Activated CD8-positive, alpha-beta memory T cell treated with anti-CD3 and anti-CD28 coated beads, Interleukin-2, amount 50 U/mL, for 4 hours (primary cell): Measurements from ENCODE around the gene HHAT.

Experiments used
- DNase-seq: peaks from one replicate; pipeline ENCODE4 v3.0.0-alpha.2; 2020

HHAT gene

DNA sequence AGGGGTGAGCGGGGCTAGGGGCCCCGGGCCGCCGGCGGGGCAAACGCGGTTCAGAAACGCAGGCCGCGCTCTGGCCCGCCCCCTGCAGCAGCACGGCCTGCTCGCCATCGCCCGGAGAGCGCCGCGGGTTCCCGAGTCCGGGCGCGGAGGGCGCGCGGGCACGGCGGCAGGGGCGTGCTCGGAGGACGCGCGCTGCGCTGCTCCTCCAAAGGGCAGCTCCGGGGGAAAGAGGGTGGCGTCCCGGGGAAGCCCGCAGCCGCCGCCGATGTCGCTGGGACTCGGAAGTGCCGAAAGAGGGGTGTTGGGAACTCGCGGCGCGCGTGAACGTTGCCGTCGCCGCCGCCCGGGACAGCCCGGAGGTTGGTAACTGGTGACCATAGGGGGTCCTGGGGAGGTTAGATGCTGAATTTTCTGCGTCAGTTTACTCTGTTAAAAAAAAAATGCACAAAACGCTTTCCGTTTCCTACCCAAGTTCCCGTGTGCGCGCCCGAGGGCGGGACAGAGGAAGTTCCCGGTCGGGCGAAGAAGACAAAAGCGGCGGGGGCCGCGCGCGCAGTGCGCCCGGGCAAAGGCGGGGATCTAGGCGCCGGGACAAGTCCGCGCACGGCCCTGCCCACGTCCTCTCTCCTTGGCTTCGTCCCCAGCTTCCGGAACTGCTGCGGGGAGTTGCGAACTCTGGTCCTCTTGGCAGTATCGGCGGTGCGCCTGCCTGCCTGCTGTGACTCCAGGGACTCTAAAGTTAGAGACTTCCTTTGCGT, at the start of gene HHAT:
TSS of gene HHAT (plus strand) at position 157 of the 758 bp plus-strand sequence. CDS start 20,074 bp downstream, outside the sequence.
- peak; percentile 53 for DNase-seq

DNA sequence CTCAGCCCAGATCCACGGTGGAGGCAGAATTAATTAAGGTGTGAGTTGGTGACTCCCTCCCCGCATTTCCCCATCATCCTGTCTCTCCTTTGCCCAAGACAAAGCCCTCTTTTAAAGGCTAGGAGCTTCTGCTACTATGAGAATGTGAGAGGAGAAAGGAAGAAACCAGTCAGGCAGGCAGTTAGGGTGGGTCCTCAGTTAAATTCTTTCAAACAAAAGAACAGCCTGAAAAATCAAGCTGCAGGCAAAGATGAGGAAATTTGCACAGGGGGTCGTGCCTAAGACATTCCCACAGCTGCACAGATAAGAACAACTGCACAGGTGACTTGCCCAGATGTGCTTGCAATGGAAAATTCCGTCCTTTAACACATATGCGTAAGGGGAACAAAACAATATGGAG, 48.5 kb upstream of the HHAT start:
- DNase-seq: no peak

DNA sequence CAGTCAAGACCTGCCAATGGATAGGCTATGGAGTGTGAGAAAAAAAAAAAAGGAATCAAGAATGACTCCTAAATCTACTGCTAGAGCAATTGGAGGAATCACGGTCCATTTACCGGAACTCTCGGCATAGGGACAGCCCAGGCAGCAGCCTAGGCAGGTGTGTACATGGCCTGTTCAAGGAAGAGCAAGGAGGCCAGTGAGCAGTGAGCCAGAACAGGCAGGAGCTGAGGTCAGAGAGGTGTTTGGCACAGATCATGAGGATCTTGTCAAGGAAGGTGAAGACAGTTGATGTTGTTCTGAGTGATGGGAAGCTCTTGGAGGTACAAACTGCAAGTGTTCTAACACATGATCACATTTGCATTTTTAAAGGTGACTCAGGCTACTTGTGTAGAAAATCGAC, 40.6 kb upstream of the HHAT start:
- no peak for DNase-seq

DNA sequence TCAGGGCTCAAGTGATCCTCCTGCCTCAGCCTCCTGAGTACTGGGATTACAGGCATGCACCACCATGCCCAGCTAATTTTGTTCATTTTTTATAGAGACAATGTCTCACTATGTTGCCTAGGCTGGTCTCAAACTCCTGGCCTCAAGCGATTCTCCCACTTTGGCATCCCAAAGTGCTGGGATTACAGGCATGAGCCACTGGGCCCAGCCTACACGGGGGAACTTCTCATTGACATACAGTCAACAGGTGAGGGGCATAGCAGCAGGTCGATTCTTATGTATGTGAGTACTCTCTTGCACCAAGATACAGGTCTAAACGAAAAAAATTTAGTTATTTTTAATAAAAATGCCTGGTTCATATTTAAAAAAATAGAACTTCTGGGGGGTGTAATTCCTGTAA, 39.5 kb upstream of the HHAT start:
- no peak for DNase-seq

DNA sequence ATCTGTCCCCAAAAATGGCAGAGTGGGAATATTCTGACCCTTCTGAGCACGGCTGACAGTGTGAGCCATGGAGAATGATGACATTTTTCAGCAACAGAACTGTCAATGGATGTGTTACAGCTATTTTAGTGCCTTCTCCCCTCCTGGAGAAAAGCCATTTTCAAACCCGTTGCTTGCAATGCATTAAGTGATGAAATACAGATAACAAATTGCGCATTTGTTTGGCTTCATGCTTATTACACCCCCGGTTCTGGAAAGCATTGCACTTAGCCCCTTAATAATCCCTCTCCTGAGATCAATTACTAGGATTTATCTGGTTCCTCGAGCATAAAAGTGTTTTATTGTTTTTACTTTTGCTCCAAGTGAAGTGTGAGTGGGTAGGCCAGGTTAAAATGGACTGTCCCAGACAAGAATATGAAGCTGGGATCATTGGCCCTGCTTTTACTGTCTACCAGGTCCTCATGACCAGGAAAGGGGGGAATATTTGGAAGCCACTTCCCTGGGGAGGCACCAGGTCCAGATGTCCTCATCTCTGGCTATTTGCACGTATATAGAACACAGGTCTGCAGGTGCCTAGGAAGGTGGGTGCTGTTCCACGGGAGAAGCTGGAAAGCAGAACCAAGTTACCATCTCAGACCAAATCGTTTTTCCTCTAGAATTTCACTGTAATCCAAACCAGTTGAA, 37.5 kb upstream of the HHAT start:
- DNase-seq: no peak

DNA sequence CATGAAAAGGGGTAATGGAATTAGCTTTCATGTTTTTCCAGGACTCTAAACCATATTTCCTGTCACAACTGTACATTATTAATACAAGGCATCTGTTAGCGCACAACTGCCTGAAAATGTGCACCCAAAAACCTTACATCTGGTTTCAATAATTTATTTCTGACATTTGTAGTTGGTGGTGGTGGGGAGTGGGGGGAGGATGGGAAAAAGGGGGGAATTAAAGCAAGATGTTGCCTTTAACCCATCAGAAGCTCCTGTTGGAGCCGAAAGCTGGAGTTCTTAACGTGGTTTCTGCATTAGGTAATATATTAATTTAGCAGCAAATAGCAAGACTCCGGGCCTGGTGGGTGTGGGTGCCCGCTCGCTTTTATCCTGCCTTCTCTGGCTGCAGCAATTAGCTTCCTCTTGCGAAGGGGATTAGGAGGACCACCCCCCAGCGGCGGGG, 36.9 kb upstream of the HHAT start:
- no peak for DNase-seq

DNA sequence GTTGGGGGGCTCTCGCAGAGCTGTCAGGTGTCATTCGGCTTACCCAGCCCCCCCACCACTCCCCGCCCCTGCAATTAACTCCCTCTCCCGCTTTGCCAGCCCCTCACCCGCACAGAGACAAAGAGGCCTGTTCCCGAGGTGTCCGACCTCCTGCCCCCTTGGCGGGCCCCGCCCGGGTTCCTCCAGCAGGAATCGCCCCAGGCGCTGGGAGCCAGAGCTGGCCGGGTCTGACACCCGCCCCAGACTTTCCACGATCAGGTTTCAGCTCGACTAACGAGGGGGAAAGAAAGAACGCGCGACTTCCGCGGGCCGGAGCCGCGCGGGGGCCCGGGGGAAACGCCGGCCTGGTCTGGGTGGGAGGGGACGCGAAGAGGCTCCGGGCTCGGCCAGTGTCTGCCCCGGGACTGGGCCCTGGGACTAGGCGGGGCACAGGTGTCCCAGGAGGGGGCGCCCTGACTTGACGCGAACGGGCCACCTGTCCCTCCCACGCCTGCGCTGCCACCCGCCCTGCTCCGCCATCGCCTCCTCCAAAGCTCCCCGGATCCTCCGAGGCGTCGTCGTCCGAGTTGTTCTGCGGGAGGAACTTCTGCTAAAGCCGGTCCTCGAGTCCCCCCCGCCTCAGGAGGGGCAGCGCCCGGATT, 36.4 kb upstream of the HHAT start:
- DNase-seq: peak; percentile 43

DNA sequence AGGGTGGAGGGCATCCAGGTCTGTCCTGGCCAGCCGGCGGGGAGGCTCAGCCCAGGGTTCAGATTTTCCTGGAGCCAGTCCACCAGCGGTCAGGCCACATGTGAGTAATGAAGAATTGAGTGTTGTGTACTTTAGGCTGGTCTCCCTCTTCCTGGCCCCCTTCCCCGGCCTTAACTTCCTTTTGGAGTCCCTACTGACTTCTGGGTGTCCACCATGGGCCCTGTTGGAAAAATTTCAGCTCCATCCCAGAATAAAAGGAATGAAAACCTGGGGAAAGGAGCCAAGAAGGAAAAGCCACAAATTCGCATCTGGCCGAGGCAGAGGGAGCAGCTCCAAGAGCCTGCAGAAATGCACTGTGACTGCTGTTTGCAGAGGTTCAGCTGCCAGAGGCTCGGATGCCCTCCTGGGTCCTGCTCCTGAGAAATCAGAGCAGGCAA, 35.5 kb upstream of the HHAT start:
- DNase-seq: no peak

DNA sequence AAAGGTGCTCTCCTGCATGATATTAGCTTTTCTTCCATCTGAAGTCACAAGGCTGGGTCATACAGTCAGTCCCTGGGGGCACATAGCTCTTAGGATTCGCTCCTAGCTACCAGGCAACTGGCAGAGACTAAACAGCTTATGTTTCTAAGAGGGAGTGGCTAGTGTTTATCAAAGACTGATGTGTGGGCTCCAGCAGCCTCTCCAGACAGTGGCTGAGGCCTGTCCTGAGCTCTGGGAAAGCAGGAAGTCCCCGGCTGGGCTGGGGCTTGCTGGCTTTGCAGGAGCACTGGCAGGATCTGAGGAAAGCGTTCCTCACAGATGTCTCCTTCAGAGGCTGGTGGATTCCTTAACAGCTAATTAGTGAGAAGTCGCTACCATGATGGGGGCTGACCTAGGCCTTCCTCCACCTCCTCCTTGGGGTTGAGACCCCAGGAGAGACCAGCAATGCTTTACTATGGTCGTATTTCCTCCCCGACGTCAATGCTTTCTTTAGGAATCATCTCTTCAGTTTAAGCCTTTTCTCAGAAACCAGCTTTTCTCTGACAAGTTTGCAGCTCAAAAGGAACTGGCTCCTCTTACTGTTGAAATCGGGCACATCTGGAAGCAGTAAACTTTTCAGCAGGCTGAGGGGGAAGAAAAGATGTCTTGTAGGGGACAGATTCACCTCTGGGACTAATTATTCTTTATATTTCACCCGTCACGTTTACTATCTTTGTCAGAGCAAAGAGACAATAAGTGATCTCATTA, 33.5 kb upstream of the HHAT start:
- DNase-seq: no peak

DNA sequence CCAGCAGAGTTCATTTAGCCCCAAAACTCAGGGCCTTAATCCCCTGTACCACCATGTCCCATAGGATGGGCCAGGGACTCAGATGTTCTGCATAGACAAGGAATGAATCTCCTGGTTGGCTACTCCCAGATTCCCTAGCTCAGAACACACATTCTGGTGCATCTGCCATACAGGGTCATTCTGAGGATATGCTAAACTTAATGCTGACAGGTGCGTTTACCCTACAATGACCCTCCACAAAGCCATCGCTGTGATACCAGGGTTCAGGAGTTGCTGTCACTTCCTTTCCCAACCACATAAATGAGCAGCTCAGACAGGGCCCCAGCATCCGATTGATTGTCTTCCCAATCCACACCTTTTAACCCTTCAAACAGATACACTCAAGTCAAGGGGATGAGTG, 32.0 kb upstream of the HHAT start:
- DNase-seq: no peak

DNA sequence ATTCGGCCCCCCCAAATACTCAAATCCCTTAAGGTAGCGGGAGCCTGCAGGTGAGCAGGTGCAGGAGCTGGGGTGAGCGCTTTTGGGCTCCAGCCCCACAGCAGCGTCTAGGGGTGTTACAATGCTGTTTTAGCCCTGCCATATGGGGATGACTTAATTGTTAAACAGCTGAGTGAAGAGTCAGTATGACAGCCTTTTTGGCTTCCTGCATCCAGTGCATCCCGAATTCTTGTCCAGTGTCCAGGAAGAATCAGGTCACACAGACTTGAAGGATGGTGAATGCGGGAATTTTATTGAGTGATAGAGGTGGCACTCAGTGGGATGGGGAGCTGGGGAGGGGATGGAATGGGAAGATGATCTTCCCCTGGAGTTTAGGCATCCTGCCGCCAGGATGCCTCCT, 30.4 kb upstream of the HHAT start:
- DNase-seq: no peak

DNA sequence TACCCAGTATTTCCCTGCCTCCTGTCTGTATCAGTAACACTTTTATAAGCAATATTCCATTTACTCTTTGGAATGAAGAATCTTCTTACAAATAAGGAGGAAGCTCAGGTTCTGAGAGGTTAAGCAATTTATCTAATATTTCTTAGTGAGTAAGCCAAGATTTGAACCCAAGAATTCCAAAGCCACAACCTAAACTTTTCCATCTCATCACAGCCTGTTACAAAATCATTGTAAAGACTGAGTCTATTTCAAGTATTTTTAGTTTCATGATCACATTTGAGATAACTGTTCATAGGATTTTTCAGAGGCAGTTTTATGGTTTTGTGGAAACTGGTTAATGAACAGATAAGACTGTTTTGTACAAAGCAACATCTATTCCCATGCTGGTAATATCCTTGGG, 29.8 kb upstream of the HHAT start:
- DNase-seq: no peak

DNA sequence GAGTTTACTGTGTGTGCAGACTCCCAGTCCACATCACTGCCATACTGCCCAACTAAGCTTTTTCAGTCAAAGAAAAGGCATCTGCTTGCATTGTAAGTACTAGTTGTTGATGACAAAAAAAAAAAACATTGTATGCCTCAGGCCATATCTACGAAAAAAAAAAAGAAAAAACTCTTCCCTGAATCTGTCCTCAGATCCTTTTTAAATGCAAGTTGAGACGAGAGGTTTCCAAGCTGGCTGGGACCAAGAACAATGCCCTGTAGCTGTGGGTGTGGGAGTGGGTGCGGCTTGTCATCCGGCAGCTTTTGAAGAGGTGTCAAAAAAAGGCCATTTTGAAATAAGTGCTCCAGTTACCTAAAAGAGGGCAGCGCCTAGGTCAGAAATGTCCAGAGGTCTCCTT, 29.2 kb upstream of the HHAT start:
- DNase-seq: no peak

DNA sequence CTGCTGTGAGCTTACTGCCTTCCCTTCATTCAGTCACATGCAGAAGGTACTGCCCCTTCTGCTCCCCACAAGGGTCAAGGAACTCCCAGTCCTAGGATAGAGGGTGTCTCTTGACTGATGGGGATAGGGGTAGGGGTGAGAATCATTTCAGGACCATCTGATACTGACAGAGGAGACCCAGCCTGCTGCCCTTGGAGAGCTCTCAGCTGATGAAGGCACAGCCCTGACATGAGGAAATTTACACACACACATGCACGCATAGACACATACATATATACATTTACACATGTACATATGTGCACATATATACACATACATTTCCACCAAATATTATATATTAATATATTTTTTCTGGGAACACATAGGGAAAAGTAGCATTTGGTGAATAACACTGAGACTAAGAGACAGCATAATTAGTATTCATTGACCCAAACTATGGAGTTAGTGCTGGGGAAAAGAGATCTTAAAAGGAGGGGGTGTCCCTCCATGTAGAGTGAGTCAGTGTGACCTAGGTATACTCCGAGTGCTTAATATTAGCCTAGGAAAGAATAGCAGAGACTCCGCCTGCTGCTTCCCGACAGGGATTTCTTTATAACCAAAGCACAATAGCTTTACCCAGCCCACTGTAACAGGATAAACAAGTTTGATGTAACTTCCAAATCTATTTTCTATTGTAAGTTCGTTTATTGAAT, 27.6 kb upstream of the HHAT start:
- DNase-seq: no peak

DNA sequence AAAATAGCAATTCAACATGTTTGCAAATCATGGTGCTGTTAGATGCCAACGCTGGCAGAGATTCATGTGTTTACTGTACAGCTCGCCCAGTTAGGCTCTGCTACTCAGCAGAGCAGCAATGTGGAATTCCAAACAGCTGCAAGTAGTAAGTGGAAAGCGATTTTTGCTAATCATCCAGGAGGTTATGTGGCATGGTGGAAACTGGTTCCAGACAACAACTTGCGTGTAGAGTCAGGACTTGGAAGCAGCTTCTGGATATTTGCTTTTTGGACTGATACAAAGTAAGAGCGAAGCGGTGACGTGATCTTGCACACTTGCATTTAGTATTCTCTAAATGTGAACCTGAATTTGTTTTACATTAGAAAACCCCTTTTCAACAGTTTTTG, 27.1 kb upstream of the HHAT start:
- no peak for DNase-seq

DNA sequence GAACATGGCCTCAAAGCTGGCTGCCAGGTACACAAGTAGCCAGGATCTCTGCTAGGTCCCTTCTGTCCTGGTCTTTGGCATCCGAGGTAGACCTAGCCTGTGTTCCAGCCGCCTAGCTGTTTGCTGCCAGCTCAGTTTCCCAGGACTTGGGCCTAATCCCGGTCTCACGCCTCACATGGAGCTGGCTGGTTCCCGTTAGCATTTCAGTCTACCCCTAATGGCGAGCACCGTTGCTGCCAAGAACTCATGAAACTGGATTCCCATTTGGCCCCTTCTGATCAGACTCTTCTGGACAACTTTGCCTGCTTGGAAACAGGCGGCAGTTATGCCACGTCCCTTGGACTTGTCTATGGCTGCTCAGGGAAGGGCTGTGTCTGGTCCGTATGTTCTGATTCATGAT, 26.2 kb upstream of the HHAT start:
- no peak for DNase-seq

DNA sequence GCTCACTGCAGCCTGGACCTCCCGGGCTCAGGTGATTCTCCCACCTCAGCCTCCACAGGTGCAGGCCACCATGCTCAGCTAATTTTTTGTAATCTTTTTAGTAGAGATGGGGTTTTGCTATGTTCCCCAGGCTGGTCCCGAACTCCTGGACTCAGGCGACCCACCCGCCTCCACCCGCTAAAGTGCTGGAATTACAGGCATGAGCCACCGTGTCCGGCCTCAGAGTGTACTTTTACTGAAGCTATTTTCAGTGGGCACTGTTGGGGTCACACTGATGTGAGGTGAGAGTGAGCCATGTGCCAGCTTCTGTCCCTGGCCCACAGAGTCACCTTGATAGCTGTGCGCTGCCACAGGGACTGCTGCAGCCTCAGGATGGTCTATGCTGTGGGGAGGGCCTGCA, 25.3 kb upstream of the HHAT start:
- no peak for DNase-seq

DNA sequence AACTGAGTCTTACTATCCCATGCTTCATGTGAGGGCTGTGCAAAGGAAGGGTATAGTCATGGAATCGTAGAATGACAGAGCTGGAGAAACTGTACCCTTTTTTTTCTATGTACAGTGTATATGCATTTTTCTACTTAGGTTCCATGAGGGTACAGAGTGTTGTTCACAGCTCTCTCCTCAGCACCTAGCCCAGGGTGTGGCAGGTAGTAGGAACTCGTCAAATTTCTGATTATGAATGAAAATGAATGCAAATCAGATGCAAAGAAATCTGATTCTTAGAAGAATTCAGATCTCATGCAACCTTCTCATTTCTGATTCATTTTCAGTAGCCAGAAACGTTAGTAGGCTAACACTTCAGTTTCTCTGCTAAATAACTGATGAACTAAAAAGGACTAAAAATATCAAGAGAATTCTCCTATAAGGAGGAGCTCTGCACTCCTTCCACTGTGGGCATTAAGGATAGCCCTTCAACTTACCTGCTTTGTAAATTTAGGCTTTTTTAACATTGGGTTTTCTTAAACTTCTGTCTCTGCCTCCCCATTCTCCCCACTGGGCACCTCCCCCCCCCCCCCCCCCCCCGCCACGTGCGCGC, 18.0 kb upstream of the HHAT start:
- no peak for DNase-seq

DNA sequence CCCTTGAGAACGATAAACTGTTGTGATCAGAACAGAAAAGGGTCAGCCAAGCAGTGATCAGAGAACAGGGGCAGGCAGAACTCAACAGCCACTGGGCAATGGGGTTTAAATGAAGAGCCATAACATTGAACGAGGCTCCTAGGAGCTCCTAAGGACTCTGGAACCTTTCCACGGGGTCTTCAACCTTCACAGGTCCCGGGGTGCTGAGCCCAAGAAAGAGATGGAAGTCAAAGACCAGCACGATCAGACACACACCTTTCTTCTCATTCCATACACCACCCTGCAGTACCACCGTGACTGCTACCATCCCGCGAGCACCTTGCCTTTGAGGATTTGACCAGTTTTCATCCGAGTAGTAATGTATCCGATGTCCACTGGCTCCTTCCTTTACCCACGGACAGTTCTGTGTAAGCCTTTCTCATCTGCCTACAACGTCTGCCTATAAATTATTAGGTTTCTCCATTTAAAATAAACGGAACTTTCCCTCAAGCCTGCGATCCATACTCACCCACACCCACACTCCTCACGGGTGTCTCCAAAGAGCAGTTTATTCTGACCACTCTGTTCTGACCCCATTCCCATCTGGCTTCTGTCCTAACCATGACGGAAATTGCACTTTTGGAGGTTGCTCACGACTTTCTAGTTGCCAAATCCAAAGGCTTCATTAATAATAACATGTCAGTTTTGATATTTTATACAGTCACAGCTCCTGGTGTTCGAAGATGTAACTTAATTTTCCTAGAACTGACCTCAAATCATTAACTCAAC, 16.8 kb upstream of the HHAT start:
- DNase-seq: no peak

DNA sequence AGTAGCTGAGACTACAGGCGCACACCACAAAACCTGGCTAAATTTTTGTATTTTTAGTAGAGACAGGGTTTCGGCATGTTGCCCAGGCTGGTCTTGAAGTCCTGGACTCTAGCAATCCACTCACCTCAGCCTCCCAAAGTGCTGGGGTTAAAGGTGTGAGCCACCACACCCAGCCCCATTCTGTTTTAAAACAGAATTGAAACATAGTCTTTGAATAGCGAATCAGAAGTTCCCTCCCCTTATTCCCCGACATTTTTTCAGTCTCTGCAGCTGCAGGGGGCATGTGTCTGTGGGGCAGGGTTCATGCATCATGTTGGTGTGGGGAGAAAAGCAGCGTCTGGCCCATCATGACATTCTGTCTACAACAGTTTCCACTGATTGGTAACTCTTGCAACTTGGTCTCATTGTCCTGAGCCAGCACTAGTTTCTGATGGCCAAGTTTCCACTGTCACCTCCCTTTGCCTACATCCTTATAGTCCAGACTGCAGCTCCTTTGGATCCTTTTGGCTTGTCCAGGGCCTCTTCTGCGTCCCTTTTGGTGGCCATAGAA, 15.6 kb upstream of the HHAT start:
- no peak for DNase-seq

DNA sequence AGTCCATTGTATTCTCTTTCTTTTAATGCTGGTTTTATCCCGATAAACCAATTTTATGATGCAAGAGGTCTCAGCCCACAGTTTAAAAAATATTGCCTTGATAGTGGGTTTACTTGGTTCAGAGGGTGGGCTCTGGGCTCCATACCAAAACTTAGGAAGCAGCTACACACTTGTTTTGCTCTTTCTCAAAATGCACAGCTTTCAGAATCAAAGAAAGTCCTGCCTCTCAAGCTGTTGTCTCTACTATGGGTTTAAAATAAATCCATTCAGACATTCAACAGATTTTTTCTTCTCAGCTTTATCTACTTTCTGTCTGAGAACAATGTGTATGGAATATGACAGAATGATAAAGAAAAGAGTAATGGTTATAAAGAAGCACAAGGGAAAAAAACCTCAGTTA, 14.8 kb upstream of the HHAT start:
- no peak for DNase-seq
